ENCODE measurements around the gene KIAA0586.

DNA sequence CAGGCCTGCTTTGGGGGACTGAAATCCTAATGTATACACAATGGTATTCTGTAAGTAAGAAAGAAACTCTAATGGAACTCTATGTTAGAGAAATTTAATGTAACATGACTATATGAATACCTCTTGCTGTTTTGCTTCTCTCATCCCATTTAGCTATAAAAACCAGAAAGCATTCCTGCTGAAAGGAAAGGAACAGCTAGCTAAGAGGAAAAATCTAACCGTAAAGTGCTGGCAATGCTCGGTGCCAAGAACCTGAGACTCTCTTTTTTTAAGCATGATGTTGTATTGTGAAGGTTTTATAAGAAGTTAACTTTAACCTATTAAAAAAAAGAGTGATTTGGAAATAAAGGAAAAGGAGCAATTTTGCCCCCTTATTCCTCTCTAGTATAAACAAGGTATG lies 134.6 kb downstream of the KIAA0586 start:
- TF ChIP-seq, protein P1, sequence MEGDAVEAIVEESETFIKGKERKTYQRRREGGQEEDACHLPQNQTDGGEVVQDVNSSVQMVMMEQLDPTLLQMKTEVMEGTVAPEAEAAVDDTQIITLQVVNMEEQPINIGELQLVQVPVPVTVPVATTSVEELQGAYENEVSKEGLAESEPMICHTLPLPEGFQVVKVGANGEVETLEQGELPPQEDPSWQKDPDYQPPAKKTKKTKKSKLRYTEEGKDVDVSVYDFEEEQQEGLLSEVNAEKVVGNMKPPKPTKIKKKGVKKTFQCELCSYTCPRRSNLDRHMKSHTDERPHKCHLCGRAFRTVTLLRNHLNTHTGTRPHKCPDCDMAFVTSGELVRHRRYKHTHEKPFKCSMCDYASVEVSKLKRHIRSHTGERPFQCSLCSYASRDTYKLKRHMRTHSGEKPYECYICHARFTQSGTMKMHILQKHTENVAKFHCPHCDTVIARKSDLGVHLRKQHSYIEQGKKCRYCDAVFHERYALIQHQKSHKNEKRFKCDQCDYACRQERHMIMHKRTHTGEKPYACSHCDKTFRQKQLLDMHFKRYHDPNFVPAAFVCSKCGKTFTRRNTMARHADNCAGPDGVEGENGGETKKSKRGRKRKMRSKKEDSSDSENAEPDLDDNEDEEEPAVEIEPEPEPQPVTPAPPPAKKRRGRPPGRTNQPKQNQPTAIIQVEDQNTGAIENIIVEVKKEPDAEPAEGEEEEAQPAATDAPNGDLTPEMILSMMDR (IDR thresholded peaks at IDR 0.05), result no peak
- no peak for TF ChIP-seq POLR2A (IDR thresholded peaks at IDR 0.05)
